CD8-positive, alpha-beta memory T cell (primary cell): Measurements from ENCODE around the gene HTR3D. TPM values are rescaled to one million over a fixed set of nuclear protein-coding genes. Genes with fewer than 3 reads are reported as not detected.

Experiments used
- CTCF ChIA-PET: fragments of 350-600 bp; sonication (Branson Sonifier 250); formaldehyde crosslinking; loops from one replicate; lab custom pipeline; 2021; ENCODE audit warnings: antibody characterized with exemption; lab: Charles Lee
- POLR2A ChIA-PET: fragments of 350-600 bp; sonication (Branson Sonifier 250); formaldehyde crosslinking; loops from one replicate; lab custom pipeline; 2021; ENCODE audit warnings: antibody characterized with exemption; lab: Charles Lee
- DNase-seq, 5 donors: peaks; one replicate each; pipeline versions ENCODE4 v3.0.0 to v3.0.0-alpha.2; 2020 to 2022; ENCODE audit warnings: mixed read lengths in 1 of 5
- H3K27ac ChIP-seq: one replicate; pipeline ENCODE4 v1.7.0; 2013; ENCODE audit warnings: low read depth, mild to moderate bottlenecking, low read length, moderate library complexity
- H3K27me3 ChIP-seq: 2 replicates; pipeline ENCODE4 v1.7.0; 2013; ENCODE audit warnings: low read length, mild to moderate bottlenecking; ENCODE audit not compliant: insufficient read depth, poor library complexity, severe bottlenecking
- H3K36me3 ChIP-seq: 2 replicates; pipeline ENCODE4 v1.7.0; 2013; ENCODE audit warnings: mild to moderate bottlenecking, low read length, moderate library complexity; ENCODE audit not compliant: insufficient read depth
- H3K4me1 ChIP-seq: 2 replicates; pipeline ENCODE4 v1.7.0; 2013; ENCODE audit warnings: mild to moderate bottlenecking, low read length, moderate library complexity; ENCODE audit not compliant: insufficient read depth
- H3K4me3 ChIP-seq: 2 replicates; pipeline ENCODE4 v1.7.0; 2013; ENCODE audit warnings: mild to moderate bottlenecking, low read length
- H3K9me3 ChIP-seq: 2 replicates; pipeline ENCODE4 v1.7.0; 2013; ENCODE audit warnings: mild to moderate bottlenecking, low read length
- H3K27ac Mint-ChIP-seq, 8 donors: one replicate each; pipeline ENCODE4 v1.8.0; 2020 to 2021; ENCODE audit warnings: mixed read lengths in 8 of 8, mild to moderate bottlenecking in 6 of 8, inconsistent platforms in 3 of 8, moderate library complexity in 3 of 8
- H3K27me3 Mint-ChIP-seq, 2 donors: one replicate each; pipeline ENCODE4 v1.8.0; 2020 to 2021; ENCODE audit warnings: mixed read lengths in 2 of 2, mild to moderate bottlenecking in 1 of 2, moderate library complexity in 1 of 2
- H3K36me3 Mint-ChIP-seq, 3 donors: one replicate each; pipeline ENCODE4 v1.8.0; 2020 to 2021; ENCODE audit warnings: mixed read lengths in 3 of 3, inconsistent platforms in 1 of 3, mild to moderate bottlenecking in 1 of 3
- H3K4me1 Mint-ChIP-seq, 3 donors: one replicate each; pipeline ENCODE4 v1.8.0; 2020 to 2021; ENCODE audit warnings: mixed read lengths in 3 of 3, inconsistent platforms in 1 of 3, mild to moderate bottlenecking in 1 of 3
- H3K4me3 Mint-ChIP-seq, 7 donors: one replicate each; pipeline ENCODE4 v1.8.0; 2020 to 2021; ENCODE audit warnings: mixed read lengths in 7 of 7, mild to moderate bottlenecking in 6 of 7, moderate library complexity in 4 of 7, inconsistent platforms in 2 of 7
- H3K9me3 Mint-ChIP-seq, 5 donors: one replicate each; pipeline ENCODE4 v1.8.0; 2020 to 2022; ENCODE audit warnings: mixed read lengths in 5 of 5, mild to moderate bottlenecking in 3 of 5, moderate library complexity in 2 of 5, inconsistent platforms in 1 of 5
- polyA plus RNA-seq: library from polyadenylated mRNA; unstranded; fragments of 300-500 nt; fragmentation: Illumina TruSeq; gene quantifications from one replicate; pipeline ENCODE4 v1.2.3, GENCODE V29; 2021
- total RNA-seq, 2 experiments: library from RNA; stranded (reverse); gene quantifications; one replicate each; pipeline ENCODE4 v1.2.3, GENCODE V29; 2021

HTR3D gene
- total and polyA plus RNA-seq, 3 experiments from 2014 or later, result not detected

DNA sequence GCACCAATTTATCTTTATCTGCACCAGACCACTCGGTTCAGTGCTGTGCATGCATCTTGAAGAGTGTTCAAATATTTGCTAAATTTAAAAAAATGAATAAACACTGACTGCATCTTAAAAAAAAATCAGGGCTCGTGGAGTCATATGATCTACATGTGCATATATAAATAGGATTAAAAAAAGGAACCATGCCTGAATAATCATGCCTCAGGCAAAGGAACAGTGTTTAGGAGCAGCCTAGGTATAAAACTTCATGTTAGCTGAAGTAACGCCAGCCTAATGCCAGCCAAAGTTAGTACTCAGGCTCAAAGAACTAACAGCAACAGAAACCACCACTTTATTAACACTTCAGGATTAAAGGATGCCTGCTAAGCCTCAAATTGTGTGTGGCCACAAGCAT is 23.4 kb upstream of the HTR3D start:
- Histone ChIP-seq H3K4me3 (no peak overlapping the region), H3K27ac (no peak overlapping the region), H3K9me3 (no peaks in the 10 kb centered on the region), H3K27me3 (no peaks in the 10 kb centered on the region), H3K36me3 (no peaks in the 10 kb centered on the region), H3K4me1 (no peaks in the 10 kb centered on the region)
- Mint-ChIP-seq H3K9me3 (no peaks in the 10 kb centered on the region), H3K27me3 (no peaks in the 10 kb centered on the region), H3K4me3 (no peak overlapping the region), H3K36me3 (peaks cover 0 to 46% (median 18%) of the 10 kb centered on the region in 3 donors), H3K27ac (no peak overlapping the region), H3K4me1 (peaks cover 5 to 10% (median 6%) of the 10 kb centered on the region in 3 donors)
- ChIA-PET POLR2A (no interaction called here), CTCF (interaction anchor here (1.2 to 2.0 kb wide), 2 partner anchors 8 to 10 kb away, joined by 4 to 11 read pairs; partner anchors contain the start of gene ABCC5)
- DNase-seq, result no peak

GRCh38 chr3:184011230-184011876 is 20.2 kb upstream of the HTR3D start:
- Mint-ChIP-seq H3K4me3 (no peak overlapping the region), H3K27ac (no peak overlapping the region), H3K4me1 (peaks cover 8 to 12% (median 11%) of the 10 kb centered on the region in 3 donors), H3K9me3 (no peaks in the 10 kb centered on the region), H3K36me3 (peaks cover 0 to 43% (median 15%) of the 10 kb centered on the region in 3 donors), H3K27me3 (no peaks in the 10 kb centered on the region)
- ChIA-PET POLR2A (no interaction called here), CTCF (interaction anchor here (0.9 kb wide), 1 partner anchor 116 kb away, joined by 4 read pairs; no protein-coding TSS in a partner anchor)
- Histone ChIP-seq H3K27ac (no peak overlapping the region), H3K36me3 (no peaks in the 10 kb centered on the region), H3K4me1 (no peaks in the 10 kb centered on the region), H3K4me3 (no peak overlapping the region), H3K9me3 (no peaks in the 10 kb centered on the region), H3K27me3 (no peaks in the 10 kb centered on the region)
- no peak for DNase-seq

GRCh38 chr3:184011937-184012889 is 19.3 kb upstream of the HTR3D start:
- POLR2A ChIA-PET, result no interaction called here
- CTCF ChIA-PET, result interaction anchor here (0.9 kb wide), 1 partner anchor 116 kb away, joined by 4 read pairs; no protein-coding TSS in a partner anchor
- peaks cover 0 to 39% (median 15%) of the 10 kb centered on the region in 3 donors for H3K36me3 Mint-ChIP-seq

GRCh38 chr3:184015381-184016019 is 16.0 kb upstream of the HTR3D start:
- Histone ChIP-seq H3K36me3 (no peaks in the 10 kb centered on the region), H3K27ac (peak overlapping the region; percentile 18), H3K27me3 (no peaks in the 10 kb centered on the region), H3K9me3 (no peaks in the 10 kb centered on the region), H3K4me3 (no peak overlapping the region), H3K4me1 (peaks cover 13% of the 10 kb centered on the region)
- peak overlapping the region; percentile 0 to 100 (median 99) for H3K4me3 Mint-ChIP-seq
- H3K27me3 Mint-ChIP-seq, result peaks cover 6 to 10% of the 10 kb centered on the region in 2 donors
- peaks cover 0 to 35% (median 14%) of the 10 kb centered on the region in 3 donors for H3K36me3 Mint-ChIP-seq
- H3K27ac Mint-ChIP-seq, result no peak overlapping the region
- CTCF ChIA-PET, result interaction anchor here (0.6 to 1.6 kb wide), 3 partner anchors 12 to 226 kb away, joined by 4 to 5 read pairs (median 4); no protein-coding TSS in a partner anchor
- no peak for DNase-seq
- POLR2A ChIA-PET, result no interaction called here
- H3K4me1 Mint-ChIP-seq, result peaks cover 23 to 27% (median 25%) of the 10 kb centered on the region in 3 donors
- no peaks in the 10 kb centered on the region for H3K9me3 Mint-ChIP-seq

More at GRCh38 chr3:184011937-184012889, 19.3 kb upstream of the HTR3D start:
- Mint-ChIP-seq H3K27me3 (no peaks in the 10 kb centered on the region), H3K9me3 (no peaks in the 10 kb centered on the region), H3K4me1 (peaks cover 15 to 16% (median 15%) of the 10 kb centered on the region in 3 donors), H3K27ac (no peak overlapping the region), H3K4me3 (no peak overlapping the region)
- Histone ChIP-seq H3K36me3 (no peaks in the 10 kb centered on the region), H3K27me3 (no peaks in the 10 kb centered on the region), H3K27ac (no peak overlapping the region), H3K9me3 (no peaks in the 10 kb centered on the region), H3K4me3 (no peak overlapping the region), H3K4me1 (peaks cover 8% of the 10 kb centered on the region)
- DNase-seq, result no peak

- Mint-ChIP-seq H3K36me3 (peaks cover 0 to 30% (median 10%) of the 10 kb centered on the region in 3 donors), H3K9me3 (no peaks in the 10 kb centered on the region), H3K4me1 (peaks cover 23 to 27% (median 25%) of the 10 kb centered on the region in 3 donors), H3K27me3 (peaks cover 9 to 15% of the 10 kb centered on the region in 2 donors), H3K4me3 (peak overlapping the region; percentile 72 to 100 (median 99)), H3K27ac (peak overlapping the region in 2 of 8 donors; percentile 79 to 92)
- H3K9me3 ChIP-seq, result no peaks in the 10 kb centered on the region
- POLR2A ChIA-PET, result no interaction called here
- H3K36me3 ChIP-seq, result no peaks in the 10 kb centered on the region
- H3K27ac ChIP-seq, result peak overlapping the region; percentile 18
- no peak for DNase-seq
- CTCF ChIA-PET, result interaction anchor here (0.6 to 1.6 kb wide), 4 partner anchors 9 to 227 kb away, joined by 4 to 5 read pairs (median 4); no protein-coding TSS in a partner anchor
- no peaks in the 10 kb centered on the region for H3K27me3 ChIP-seq
- no peak overlapping the region for H3K4me3 ChIP-seq
- peaks cover 13% of the 10 kb centered on the region for H3K4me1 ChIP-seq
Measured at GRCh38 chr3:184016169-184016570, 15.4 kb upstream of the HTR3D start.

DNA sequence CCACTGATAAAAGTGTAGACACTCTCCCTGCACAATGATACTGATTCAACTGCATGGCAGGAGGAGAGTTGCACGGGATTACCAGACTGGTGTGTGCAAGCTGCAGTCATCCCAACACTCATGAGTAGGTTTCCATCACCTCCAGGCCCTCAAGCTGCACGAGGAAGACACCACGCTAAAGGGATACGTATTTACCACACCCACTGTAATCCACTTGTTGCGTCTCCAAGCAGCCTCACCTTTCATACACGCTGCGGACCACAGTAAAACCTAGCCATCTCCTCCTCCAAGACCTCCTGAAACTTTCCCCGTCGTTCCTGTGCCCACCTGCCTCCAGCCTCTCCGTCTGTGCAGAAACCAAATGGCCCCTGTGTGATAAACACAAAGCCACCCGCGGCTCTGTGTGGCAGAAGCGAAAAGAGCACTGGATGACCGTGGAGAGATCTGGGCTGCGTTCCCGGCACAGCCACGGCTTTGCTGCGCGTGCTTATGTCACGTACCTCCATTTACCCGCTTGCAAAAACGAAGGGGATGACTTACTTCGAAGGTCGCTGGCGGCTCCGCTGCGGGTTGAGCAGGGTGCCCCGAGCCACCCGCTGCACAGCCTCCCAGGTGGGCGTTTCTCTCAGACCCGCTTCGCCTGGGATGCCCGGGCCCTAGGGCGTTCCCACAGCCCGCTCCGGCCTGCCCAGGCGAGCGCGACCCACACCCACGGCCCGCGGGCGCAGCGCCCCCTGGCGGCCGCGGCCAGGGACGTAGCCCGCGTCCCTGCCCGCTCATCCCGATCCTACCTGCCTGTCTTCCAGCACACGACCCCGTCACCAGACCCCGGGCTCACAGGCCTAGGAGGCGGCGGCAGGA is 14.5 kb upstream of the HTR3D start:
- no peaks in the 10 kb centered on the region for H3K9me3 ChIP-seq
- Mint-ChIP-seq H3K4me3 (peak overlapping the region; percentile 99 to 100 (median 100)), H3K27me3 (peaks cover 9 to 21% of the 10 kb centered on the region in 2 donors), H3K27ac (peak overlapping the region in 7 of 8 donors; percentile 82 to 93 (median 90)), H3K36me3 (peaks cover 0 to 25% (median 10%) of the 10 kb centered on the region in 3 donors), H3K4me1 (peaks cover 23 to 27% (median 25%) of the 10 kb centered on the region in 3 donors), H3K9me3 (no peaks in the 10 kb centered on the region)
- ChIA-PET POLR2A (no interaction called here), CTCF (interaction anchor here (0.7 to 1.6 kb wide), 15 partner anchors 9 to 211 kb away, joined by 3 to 11 read pairs (median 5); partner anchors contain the start of genes EIF2B5 and PARL)
- no peaks in the 10 kb centered on the region for H3K36me3 ChIP-seq
- DNase-seq, result peak in 2 of 5 donors; percentile 36 to 39
- H3K27me3 ChIP-seq, result no peaks in the 10 kb centered on the region
- H3K4me1 ChIP-seq, result peaks cover 13% of the 10 kb centered on the region
- H3K4me3 ChIP-seq, result peak overlapping the region; percentile 95
- H3K27ac ChIP-seq, result peak overlapping the region; percentile 70
